Femur (tissue), 1 donor: ENCODE measurements around the gene GKAP1.
"Not testable (repeated sequence)": the region's sequence is repeated elsewhere in the genome, so short reads cannot be mapped to it uniquely, and the experiment has no call there.

Experiments used
- DNase-seq: peaks from one replicate; pipeline ENCODE4 v3.0.0-alpha.2; 2017

The GKAP1 gene

DNA sequence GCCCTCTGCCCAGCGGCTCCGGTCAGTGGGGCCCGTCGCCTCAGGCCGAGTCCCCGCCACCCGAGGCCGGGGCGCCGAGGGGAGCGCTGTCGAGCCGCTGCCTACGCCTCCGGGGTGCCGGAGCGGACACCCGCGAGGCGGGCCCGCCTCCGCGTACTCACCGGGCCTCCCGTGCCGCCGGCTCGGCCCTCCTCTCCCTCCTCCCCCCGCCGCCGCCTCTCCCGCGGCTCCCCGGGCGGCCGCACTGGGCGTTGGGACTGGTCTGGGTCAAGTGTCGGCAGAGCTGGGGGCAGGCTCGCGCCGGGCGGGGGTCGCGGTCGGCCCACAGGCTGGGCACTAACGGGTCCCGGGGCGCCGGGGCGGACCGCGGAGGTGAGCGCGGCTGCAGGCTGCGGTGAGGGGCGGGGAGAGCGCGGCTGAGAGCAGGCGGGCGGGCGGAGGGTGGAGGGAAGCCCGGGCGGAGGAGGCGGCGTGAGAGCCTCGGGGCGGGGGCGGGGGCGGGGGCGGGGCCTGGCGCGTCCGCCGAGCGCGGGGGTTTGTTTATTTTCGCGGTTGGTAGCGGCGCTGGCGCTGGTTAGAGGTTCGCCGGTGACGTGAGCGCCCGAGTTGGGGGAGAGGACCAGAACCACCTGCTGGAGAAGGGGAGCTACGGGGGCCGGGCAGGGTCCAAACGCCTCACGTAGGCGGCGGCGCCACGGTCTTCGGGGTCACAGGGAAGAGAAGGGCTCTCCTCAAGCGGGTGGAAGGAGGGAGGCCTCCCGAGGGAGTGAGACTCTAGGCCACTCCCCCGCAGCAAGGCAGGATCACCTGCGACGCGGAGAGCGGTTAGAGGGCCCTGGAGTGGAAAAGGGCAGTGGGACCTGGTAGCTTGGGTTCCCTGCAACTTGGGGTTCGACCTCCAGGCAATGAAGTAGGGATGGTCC is at the start of gene GKAP1:
Gene GKAP1 (minus strand): TSS at position 414 of the 923 bp plus-strand sequence. CDS start 11,252 bp downstream, outside the sequence.
- DNase-seq: peak; percentile 88

DNA sequence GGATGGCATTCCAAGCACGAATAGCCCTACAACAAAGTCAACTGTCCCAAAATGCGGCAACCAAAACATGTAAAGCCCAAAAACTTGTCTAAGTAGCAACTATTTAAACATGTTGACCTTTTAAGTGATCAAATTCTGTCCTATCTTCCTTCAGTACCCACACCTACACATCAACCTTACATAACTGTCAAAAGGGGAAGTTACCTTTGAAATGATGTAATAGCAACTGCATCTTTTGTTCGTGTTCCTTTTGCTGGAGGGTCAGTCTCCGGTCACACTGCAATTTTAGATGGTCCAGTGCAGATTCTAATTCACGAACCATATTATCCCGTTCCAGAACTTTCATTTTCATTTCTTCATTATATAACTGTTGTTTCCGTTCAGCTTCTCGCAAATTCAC is 32.3 kb upstream of the GKAP1 start:
- not testable (repeated sequence) for DNase-seq

DNA sequence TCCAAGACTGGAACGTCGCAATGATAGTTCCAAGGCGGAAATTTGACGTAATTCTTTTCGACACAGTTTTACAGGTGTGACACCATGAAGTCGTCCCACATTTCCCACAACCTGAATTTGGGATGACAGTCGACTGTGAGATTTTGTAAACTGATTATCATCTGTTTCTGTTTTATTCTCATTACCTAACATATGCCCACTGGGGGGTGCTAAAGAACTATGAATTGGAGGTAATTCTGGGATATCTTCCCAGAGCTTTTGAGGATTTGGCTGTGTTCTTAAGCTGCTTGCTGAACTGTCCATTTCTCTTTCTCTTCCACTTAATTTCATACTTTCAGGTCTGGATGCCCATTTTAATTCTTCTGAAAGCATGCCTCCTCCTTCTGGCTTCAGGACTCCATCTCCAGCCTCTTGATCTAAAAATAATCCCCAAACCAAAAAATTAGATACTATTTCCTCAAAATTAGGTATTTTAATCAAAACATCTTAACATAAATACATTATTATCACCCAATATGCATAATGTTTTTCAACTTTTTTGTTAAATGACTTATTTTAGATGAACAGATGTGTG is 19.6 kb upstream of the GKAP1 start:
- DNase-seq: not testable (repeated sequence)

DNA sequence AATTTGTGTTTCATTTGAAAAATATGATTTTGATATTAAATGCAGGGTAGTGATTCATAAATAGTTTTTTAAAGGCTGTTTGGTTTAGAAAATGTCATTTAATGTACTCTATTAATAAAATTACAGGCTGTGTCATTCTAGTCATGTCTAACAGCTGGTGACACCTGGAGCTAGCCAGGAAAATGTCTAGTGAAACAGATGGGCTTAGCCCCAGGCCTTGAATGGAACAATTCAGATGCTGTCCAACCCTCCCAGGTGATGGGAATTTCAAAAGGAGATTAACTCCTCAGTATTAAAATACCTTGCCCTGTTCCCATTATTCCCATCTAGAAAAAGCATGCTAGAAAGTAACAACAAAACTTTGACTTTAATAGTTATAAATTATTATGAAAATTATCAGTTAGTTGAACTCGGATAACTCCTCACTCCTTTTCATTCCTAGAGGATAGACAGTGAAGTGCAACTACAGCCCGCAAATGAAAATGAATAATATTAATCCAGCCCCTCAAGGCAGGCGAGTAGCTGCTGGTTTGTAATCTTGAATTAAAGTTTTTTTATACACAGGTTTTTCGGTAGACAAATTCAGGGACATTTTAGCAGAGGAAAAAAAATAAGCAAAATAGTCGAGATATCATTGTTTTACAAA is 13.0 kb upstream of the GKAP1 start:
- not testable (repeated sequence) for DNase-seq

DNA sequence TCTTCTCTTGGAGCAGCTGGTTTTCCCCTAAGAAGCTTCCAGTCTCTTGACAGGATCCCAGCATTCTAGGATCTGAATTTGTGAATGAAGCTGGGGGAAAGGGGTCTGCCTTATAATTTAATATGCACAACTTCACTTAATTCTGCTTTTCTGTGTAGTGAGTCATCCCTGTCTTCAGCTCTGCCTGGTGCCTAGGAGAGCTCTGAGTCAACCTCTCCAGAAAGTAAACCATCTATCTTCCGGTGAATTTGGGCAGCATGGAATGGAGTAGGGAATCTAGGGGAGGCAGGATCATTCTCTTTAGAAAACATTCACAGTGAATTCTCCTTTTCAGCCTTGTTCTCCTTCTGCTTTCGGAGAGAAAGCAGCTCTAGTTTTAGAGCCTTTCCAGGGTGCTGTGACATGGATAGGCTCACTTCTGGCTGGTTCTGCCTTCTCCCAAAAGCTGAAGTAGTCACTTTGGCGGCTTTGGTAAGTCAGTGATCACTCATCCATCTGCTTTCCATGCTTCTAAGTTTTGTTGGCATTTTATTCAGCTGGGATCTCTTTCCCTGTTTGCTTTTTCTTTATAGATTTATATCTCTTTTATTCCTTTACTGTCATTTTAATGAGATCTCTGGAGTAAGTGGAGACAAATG is 7.5 kb upstream of the GKAP1 start:
- not testable (repeated sequence) for DNase-seq

DNA sequence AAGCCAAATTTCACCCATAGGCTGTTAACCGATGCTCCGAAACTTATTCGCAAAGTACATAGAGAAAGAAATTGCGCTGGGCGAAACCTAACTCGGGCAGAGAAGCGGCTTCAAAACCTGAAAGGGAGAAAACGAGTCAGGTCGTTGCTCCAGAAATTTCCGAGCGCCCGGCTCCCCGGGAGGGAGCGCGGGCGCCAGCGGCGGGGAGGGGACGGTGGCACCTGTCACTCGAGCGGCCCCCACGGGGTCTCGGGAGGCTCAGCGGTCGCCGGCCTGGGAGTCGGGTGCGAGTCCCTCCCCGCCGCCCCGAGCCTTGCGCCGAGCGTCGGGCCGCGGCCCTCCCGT is 586 bp downstream of the GKAP1 start:
- not testable (repeated sequence) for DNase-seq

DNA sequence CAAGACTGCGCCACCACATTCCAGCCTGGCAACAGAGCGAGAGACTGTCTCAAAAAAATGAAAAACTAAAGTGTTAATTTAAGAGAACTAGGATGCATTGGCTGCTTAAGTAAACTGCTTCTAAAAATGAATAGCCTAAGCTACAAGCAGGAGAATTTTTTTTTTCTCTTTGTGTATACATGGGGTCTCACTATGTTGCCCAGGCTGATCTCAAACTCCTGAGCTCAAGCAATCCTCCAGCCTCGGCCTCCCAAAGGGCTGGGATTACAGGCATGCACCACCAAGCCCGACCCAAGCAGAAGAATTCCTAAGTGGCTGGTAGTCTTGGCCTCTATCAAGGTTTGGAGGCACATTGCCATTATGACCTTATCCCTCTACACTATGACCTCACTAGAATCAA is 2.4 kb downstream of the GKAP1 start:
- DNase-seq: not testable (repeated sequence)

DNA sequence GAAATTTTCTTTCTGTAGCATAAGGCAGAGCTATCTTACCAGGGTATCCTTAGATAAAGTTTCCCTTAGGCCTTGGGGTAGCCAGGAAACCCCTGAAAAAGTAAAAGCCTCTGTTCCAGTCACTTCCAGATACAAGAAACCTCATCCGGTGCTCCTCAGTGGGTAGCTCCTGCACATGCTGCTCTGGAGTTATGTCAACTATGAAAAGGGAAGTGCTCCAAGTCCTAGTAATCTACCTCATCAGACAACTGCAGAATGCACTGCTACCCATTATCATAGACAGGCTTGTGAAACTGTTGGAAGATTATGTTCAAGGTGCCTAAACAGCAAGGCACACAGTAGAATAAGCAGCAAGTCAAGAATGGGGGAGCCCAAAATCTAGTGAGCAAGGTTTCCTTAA is 8.4 kb downstream of the GKAP1 start:
- DNase-seq: not testable (repeated sequence)

DNA sequence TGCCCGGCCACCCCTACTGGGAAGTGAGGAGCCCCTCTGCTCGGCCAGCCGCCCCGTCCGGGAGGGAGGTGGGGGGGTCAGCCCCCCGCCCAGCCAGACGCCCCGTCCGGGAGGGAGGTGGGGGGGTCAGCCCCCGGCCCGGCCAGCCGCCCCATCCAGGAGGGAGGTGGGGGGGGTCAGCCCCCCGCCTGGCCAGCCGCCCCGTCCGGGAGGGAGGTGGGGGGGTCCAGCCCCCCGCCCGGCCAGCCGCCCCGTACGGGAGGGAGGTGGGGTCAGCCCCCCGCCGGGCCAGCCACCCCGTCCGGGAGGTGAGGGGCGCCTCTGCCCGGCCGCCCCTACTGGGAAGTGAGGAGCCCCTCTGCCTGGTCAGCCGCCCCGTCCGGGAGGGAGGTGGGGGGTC is 13.1 kb downstream of the GKAP1 start:
- DNase-seq: not testable (repeated sequence)

DNA sequence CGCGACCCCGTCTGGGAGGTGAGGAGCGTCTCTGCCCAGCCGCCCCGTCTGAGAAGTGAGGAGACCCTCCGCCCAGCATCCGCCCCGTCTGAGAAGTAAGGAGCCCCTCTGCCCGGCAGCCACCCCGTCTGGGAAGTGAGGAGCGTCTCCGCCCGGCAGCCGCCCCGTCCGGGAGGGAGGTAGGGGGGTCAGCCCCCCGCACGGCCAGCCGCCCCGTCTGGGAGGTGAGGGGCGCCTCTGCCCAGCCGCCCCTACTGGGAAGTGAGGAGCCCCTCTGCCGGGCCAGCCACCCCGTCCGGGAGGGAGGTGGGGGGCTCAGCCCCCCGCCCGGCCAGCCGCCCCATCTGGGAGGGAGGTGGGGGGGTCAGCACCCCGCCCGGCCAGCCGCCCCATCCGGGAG is 13.6 kb downstream of the GKAP1 start:
- DNase-seq: not testable (repeated sequence)

DNA sequence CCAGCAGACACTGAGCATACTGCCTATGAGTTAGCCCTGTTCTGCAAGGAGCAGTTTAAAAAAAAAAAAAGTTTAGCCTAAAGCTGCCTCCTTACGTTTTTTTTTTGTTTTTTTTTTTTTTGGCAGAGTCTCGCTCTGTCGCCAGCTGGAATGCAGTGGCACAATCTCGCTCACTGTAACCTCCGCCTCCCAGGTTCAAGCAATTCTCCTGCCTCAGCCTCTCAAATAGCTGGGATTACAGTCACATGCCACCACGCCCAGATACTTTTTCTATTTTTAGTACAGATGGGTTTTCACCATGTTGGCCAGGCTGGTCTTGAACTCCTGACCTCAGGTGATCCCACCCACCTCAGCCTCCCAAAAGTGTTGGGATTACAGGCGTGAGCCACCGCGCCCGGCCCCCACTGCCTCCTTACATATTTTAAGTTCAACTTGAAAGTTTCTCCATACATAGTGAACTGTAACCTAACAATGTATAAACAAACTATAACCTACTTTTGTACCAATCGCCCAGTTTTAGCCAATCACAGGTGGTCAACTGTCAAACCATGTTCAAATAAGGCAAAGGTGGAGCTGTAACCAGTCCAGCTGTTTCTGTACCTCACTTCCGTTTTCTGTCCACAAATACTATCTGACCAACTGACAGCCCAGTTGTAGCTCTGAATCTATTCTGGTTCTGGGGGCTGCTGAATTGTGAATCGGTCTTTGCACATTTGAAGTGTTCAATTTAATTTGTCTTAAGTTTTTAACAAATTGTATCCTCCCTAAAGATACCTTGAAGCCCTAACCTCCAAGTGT is 17.1 kb downstream of the GKAP1 start:
- no peak for DNase-seq

DNA sequence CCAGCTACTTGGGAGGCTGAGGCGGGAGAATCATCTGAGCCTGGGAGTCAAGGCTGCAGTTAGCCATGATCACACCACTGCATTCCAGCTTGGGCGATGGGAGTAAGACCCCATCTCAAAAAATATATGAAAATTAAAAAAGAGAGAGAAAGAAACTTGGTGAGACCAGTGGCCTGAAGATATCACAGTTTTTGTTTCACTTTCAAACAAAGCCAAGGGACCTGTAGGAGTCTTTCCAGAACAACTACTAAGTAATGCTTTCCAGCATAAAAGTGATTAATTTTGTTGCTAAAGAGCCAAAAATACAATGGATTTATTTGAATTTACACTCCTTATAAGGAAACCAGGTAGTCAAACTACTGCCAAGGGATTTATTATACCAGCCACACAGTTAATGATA is 23.5 kb downstream of the GKAP1 start:
- no peak for DNase-seq

DNA sequence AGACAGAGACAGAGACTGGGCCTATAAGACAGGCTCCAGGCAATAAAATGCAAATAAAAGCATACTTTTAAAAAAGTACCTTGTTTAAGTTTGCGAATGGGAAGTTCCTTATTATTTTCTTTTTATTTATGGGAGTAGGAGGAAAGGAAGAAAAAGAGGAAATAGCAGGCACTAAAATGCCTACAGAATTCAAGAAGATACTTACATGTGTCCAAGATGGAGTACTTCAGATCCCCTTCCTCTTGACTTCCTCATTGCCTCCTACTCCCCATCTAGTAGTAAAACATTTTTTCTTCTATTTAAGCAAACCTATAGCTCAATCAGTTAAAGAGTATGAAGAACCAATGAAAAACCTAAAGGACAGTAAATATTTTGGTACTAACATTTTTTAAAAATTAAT is 24.8 kb downstream of the GKAP1 start:
- DNase-seq: no peak

DNA sequence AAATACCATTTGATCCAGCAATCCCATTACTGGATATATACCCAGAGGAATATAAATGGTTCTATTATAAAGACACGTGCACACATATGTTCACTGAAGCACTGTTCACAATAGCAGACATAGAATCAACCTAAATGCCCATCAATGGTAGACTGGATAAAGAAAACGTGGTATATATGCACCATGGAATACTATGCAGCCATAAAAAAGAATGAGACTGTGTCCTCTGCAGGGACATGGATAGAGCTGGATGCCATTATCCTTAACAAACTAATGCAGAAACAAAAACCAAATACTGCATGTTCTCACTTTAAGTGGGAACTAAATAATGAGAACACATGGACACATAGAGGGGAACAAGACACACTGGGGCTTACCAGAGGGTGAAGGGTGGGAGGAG is 39.4 kb downstream of the GKAP1 start:
- DNase-seq: no peak

DNA sequence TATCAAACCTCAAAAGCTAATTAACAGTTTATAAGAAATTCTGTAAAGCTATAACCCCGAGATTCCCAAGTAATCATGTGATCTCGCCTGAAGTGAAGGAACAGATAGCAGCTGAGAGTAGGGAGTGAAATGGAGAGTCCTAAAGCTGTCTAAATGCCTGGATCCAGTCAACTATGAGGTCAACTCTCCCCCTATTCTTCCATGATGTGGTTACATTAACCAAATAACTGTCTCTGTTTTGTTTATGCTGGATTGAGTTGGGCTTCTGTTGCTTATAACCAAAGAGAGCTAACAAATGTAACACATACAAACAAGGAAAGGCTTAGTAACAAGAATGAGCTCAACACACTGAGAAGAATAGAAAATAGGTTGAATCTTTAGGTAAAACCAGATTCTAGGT is 41.6 kb downstream of the GKAP1 start:
- DNase-seq: no peak

DNA sequence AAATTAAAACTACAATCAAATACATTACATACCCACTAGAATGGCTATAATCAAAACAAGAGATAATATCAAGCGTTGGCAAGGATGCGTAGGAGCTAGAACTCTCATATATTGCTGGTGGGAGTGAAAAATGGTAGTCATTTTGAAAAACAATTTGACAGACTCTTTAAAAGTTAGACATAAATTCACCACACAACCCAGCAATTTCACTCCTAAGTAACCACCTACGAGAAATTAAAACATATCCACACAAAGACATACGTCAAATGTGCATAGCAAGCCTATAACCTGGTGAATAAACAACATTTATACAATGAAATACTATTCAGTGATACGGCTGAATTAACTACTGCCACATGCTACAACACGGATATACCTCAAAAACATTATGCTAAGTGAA is 44.7 kb downstream of the GKAP1 start:
- no peak for DNase-seq

DNA sequence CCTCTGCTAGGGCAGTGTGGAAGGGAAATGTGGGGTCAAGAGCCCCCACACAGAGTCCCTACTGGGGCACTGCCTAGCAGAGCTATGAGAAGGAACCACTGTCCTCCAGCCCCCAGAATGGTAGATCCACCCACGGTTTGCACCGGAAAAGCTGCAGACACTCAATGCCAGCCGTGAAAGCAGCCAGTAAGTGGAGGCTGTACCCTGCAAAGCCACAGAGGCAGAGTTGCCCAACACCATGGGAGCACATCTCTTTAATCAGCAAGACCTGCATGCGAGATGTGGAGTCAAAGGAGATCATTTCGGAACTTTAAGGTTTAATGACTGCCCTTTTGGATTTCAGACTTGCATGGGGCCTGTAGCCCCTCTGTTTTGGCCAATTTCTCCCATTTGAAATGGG is 52.2 kb downstream of the GKAP1 start:
- no peak for DNase-seq

DNA sequence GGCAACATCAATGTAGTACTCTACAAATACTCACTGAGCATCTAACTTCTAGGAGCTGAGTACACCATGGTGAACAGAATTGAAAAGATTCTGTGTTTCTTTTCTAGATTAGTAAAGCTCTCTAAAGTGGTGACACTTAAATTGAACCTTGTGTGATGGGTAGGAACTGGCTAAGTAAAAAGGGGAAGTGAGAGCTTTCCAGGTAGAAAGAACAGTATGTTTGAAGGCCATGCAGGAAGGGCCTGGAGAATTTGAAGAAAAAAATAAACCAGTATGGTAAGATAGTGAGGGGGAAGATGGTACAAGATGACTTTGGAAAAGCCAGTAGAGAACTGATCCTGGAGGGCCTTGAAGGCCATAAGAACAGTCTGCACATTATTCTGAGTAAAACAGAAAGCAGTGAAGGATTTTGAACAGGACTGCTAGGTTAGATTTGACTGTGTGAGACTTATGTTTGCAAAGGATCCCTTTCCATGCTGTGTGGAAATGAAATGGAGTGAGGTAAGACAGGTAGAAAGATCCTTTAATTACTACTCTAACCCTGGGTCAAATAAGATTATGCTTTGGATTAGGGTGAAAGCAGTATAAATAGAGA is 63.1 kb downstream of the GKAP1 start:
- DNase-seq: no peak

DNA sequence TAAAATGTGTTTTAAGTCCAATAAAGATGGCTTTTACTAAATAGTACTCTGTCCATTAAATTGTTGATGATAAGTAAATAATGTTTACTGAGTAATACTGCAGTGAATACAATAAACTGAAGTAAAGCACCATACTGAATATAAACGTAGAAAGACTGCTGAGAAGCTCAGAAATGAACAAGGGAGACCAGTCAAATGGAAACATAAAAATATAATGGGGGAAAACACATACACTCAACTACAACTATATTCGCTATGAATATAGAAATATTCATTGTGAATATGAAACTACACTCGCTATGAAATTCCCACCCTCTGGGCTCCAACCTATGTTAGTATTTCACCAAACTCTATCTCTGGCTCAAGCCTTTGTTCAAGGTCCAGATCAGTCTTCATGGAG is 67.9 kb downstream of the GKAP1 start:
- DNase-seq: no peak

DNA sequence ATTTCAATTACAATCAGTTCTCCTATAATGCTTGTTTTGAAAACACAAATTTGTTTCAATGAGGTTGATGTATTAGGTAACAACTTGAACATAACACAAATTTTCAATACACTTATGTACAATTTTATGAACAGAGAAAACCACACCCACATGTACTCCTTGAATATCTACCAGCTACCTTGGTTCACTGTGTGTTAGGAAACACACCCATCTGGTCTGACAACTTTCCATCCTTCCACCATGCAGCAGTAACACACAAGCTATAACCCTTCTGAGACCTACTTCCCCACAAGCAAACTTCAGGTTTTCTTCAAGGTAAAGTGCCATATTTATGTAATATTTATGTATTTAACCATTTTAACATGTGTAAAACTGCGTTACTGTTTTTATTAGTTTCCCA is 73.4 kb downstream of the GKAP1 start:
- no peak for DNase-seq

DNA sequence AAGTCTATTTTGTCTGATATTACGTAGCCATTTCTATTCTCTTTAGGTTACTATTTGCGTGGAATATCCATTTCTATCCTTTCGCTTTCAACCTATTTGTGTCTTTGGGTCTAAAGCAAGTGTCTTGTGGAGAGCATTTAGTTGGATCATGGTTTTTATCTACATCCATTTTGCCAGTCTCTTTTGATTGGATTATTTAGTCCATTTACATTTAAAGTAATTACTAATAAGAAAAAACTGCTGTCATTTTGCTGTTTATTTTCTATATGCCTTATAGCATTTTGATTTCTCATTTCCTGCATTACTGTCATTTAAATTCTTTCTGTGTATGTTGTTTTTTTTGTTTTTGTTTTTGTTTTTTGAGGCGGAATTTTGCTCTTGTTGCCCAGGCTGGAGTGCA is 83.8 kb downstream of the GKAP1 start:
- no peak for DNase-seq
